GM18508 (cell line): ENCODE measurements around the gene TIAM2.
"Not testable (repeated sequence)": the region's sequence is repeated elsewhere in the genome, so short reads cannot be mapped to it uniquely, and the experiment has no call there.

ENCODE experiments used
- ATAC-seq: cut with Tn5 transposase; IDR thresholded peaks from one replicate; pipeline ENCODE4 v1.9.1; 2021; ENCODE audit warnings: moderate number of reproducible peaks; ENCODE audit not compliant: insufficient read depth, unreplicated experiment

The TIAM2 gene

DNA sequence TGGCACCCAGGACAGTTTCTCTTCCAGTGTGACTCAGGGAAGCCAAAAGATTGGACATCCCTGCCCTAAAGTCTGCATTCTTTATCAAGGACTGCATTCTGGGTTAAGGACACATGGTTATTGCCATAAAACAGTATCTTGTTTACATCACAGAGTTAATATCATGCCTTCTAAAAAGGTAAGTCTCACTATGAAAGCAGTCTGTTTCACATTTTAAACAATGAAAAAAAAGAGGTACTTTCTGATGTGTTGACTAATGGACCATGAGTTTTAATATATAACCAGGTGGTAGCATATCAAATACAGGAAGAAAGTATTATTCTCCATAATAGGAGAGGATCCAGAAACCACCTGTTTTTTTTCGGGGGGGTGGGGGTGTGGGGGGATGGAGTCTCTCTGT lies 93.7 kb downstream of the TIAM2 start:
- ATAC-seq = no peak

DNA sequence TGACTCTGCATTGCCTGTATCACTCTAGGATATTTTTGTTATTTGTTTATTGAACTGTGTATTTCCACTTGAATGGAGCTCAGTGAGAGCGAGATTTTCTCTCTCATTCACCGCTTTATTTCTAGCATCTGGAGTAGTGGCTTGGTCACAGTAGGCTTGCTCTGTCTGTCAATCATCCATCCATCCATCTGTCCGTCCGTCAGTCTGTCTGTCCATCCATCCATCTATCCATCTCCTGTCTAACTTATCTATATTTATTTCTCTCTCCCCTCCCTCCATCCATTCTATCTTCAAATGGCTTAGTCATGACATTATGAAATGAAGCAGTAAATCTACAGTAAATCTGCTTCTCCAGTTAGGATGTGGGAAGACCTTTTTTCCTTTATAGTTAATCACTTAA lies 94.6 kb downstream of the TIAM2 start:
- ATAC-seq = no peak

DNA sequence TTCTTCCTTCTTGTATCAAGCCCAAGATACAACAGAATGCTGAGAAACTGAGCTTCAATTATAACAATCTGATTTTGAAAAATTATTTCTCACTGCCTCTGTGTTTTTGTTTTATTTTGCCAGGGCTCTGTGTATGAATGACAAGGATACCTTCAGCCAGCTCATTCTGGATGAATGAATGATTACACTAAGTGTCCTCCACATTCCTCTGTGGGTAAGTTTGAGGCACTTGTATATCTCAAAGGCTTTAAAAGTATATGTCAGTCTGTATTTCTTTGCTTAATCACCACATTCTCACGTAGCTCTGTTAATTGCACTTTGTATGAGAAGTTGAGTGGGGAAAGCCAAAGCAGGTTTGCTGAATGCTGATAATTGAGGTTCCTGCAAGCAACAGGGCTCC lies 95.1 kb downstream of the TIAM2 start:
- ATAC-seq = no peak

DNA sequence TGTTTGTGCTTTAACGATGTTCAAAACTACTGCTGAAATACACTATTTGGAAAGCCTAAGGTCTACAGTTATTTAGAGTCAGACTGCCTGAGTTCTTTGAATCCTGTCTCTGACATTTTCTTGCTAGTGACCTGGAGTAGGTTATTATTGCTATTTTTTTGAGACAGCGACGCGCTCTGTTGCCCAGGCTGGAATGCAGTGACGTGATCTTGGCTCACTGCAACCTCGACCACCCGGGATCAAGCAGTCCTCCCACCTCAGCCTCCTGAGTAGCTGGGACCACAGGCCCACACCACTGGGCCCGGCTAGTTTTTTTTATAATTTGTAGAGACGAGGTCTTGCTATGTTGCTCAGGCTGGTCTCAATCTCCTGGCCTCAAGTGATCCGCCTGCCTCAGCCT lies 96.6 kb downstream of the TIAM2 start:
- no peak for ATAC-seq

DNA sequence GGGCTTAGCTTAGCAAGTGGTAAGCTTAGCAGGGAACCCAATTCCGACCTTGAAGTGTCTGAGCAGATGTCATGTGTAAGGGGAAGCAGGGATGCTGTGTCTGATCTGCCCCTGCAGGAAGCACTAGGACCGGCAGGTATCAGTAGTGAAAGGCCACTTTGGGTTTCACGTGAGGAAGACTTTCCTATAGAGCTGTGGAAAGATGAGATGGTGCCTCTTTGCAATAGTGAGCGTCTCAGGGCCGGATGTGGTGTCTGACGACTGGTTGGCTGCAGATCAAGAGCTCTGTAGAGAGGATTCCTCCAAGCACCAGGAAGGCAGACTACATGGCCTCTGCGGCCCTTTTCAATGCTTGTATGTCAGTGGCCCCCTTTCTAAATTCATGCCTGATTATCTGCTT lies 98.3 kb downstream of the TIAM2 start:
- ATAC-seq = no peak

DNA sequence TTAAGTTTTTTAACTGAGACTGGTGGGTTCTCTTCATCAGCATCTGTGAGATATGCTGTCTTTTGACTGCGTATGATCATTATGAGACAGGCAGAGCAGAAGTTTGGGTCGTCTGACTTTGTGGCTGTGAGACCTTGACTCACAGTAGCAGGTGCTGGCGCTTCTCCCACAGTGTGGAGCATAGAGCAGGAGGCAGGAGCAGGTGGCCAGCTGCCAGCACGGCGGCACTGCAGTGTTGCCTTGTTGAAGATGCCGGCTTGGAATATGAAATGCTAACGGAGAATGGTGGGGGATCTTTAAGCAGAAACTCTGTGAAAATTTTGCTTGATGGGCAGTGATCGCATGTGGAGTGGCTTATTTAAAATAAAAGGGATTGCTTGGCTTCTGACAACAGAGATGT lies 105.0 kb downstream of the TIAM2 start:
- no peak for ATAC-seq

DNA sequence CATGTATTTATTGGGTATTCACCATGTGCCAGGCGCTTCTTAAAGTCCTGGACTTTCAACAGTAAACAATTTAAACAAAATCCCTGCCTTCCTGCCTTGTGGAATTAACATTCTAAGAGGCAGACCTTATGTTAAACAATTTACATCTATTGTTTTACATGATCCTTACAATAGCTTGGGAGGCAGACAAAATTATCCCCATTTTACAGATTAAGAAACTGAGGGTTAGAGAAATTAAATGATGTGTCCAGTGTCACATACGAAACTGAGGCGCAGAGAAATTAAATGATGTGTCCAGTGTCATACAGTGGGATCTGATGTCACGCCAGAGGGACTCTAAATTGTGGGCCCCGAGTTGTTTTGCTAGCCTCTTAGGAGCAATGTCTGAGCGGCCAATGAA lies 105.5 kb downstream of the TIAM2 start:
- no peak for ATAC-seq

DNA sequence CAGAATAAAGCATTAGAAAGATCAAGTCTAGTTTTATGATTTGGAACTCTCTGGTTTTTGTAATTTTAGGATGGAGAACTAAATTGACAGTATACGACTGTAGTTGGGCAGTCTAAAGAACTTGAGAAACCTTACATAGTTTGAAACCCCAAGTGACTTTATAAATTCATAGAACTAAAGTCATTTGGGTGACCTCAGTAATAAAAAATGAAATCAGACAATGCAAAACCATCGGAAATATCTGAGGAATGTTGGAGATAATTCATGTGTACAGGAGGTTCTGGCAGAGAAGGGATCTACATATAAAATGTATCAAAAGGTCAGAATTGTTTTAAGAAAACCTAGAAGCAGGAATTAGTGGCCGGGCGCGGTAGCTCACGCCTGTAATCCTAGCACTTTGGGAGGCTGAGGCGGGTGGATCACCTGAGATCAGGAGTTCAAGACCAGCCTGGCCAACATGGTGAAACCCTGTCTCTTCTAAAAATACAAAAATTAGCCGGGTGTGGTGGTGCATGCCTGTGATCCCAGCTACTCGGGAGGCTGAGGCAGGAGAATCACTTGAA lies 108.0 kb downstream of the TIAM2 start:
- not testable (repeated sequence) for ATAC-seq

DNA sequence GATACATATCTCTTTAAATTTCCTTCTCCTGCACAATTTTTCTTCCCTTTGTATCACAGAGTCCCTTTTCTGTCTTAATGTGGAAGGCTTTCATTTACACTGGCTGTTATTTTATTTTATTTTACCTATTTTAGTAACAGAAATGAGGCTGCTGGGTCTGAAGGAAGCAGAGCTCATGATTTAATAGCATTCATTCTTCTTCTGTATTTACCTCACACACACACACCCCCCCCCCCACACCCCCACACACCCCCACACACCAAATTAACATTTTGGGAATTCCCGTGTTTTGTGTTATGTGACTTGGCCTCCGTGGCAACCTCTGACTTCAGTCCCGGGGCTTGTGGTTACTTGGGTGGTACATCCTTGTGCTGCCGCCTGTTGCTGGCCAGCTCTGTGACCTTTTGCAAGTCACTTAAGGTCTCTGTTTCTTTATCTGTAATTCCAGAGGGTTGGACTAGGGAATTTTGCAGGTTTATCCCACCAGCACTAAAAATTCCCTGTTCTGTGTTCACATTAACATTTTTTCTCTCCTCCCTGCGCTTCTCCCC lies 108.8 kb downstream of the TIAM2 start:
- no peak for ATAC-seq

DNA sequence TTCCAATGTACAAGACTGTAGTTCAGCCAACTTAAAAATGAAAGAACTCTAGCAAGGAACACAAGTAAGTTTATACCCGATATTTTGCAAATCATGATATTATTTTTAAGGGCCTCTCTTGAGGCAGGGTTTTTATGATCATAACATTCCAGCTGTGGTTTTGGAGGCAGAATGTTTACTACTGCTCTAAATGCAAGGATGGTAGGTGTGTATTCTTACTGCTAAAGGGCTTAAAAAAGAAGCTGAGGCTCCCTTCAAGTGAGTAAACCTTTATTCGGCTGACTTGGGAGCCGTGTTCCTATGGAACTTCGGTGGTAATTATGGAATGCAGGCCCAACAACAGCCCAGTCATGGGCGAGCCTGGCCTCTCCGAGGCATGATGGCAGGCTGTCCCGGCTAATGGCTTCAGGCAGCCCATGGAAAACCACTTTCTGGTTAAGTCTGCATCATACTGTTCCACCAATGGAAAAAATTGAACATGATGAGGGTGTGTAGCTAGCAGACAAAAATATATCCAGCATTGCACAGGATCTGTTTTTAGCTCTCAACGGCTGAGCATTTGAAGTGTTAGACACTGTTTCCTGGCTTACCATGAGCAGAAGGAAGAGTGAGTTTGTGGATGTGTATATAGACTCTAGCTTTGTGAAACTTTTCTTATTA lies 111.5 kb downstream of the TIAM2 start:
- ATAC-seq = no peak

DNA sequence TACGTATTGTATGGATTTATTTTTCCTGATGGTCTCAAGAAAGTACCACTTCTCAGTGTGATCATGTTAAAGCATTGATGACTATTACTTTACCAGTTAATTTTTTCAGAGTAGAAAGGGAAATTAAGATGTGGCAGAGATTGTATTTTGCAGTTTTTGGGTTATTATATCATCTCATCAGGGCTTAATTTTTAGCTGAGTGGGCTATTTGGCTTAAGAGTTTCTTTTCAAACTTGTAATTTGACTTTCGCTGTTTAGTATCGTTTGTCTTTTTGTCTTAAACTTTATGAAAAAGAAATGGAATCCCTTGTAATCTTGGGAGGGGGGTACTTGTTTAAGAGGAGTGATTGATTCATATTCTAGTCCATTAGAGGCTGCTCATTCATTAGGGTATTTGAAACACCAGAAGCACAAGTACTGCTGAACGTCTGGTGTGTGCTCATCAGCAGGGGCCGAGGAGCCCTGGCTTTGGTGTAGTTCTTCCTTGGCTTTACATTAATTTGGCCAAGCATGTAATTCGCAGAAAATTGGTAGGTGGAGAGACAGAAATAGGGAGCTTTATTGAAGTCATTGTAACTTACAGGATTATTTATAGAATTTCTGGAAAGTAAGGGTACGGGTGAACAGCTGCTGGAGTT lies 112.4 kb downstream of the TIAM2 start:
- ATAC-seq = no peak

DNA sequence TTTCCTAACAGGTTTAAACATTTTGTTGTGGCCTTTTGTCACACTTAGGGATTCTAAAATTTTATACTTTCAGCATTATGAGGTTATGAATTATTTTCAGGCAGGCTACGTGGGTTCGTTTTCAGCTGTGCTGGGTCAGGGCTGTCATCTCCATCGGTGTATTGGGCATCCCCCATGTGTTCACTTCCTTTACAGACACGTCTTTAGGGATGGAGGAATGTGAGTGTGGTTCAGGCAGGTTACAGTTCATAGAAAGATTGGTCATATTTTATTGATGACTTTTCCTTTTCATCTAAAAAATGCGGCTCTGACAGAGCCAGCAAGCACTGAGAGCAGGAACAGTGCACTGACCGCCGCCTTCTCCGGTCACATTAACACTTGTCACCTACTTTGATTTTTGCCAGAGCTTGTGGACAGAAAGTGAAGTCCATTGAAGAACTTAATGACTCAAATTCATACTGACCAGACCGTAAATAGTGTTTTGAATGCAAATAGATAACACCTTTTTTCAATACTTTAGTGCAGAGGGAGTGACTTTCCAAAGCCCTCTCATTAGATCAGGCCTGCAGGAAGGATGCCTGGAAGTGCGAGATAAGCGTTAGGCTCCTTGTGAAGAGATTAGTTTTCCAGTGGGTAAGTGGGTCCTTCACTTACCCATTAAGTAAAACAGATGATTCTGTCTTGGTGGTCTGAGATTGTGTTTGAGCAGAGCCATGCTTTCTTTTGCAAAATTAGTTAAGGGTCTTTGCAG lies 113.1 kb downstream of the TIAM2 start:
- no peak for ATAC-seq

DNA sequence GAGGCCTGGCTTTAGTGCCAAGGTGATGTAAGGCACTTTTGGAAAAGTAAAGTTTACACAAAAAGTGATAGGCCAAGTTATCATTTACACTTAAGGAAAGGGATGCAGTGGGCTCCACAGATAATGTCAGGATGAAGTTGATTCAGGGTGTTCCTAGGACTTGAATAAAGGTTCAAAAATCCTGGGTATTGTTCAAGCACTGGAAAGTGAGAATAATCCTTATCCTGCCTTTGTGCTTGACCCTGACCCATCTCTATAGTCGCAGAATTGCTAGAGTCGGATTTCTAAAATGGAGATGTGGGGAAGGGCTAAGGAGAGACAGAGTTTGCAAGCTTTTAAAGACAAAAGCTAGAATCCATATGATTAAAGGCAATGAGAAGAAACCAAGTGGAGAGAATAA lies 115.6 kb downstream of the TIAM2 start:
- ATAC-seq = no peak

DNA sequence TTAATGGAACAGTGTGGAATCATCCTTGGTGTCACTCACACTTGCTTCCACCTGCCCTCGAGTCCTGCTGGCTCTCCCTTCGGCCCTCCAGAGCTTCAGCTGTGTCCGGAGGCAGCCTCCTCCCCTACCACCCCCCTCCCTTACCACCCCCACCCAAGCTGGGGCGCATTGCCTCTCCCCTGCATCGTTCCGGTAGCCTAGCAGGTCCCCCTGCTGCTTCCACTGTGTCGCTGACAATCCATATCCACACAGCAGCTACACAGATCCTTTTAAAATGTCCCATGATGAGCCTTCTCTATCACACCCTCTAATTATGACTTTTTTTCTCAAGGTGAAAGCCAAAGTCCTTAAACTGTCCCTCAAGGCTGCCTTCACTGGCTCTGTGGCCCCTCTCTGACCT lies 117.6 kb downstream of the TIAM2 start:
- no peak for ATAC-seq

DNA sequence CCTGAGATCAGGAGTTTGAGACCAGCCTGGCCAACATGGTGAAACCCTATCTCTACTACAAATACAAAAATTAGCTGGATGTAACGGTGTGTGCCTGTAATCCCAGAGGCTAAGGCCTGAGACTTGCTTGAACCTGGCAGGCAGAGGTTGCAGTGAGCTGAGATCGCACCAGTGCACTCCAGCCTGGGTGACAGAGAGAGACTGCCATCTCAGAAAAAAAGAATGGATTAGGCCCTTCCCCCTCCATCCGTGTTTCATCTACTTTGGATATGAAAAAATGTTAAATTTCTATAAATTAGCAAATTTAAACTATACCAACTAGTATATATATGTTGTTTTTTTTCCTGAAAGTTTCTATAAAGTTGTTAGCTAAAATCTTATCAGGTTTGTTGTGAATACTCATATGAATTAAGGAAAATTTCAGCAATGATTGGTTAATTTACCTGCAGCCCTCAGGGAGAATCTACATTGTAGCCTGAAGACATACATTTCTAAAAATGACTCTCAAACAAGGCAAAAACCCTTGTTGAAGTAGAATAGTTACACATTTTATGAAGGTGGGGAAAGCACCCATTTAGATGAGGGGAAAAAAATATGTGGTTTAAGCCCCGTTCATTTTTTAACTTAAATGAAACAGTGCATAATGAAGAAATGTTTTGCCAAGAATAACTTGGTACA lies 120.9 kb downstream of the TIAM2 start:
- no peak for ATAC-seq

DNA sequence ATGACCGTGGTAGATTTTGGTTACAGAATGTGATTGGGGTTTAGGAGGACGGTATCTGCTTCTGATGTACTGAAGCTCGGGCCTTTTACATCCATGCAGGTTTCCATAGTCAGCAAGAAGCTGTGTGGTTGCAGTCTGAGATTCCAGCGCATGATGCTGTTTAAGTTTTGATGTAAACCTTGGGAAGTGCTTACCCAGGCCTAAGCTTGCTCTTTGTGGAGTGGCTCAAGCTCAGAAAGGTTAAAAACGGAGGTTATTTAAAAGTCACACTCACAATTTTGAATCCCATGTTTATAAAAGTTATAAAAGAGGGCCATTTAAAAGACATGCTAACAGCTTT lies 121.4 kb downstream of the TIAM2 start:
- ATAC-seq = no peak

DNA sequence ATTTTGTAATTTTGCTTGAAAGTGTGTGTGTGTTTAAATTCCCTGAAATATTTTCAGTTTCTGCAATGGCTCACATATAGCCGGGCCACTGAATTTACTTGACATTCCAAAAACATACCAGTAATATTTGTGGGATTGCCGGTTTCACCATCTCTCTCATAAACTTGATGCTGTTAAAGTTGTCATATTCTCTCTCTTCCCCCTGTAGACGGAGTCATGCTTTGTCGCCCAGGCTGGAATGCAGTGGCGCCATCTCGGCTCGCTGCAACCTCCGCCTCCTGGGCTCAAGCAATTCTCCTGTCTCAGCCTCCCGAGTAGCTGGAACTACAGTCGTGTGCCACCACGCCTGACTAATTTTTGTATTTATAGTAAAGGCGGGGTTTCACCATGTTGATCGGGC lies 122.1 kb downstream of the TIAM2 start:
- no peak for ATAC-seq

DNA sequence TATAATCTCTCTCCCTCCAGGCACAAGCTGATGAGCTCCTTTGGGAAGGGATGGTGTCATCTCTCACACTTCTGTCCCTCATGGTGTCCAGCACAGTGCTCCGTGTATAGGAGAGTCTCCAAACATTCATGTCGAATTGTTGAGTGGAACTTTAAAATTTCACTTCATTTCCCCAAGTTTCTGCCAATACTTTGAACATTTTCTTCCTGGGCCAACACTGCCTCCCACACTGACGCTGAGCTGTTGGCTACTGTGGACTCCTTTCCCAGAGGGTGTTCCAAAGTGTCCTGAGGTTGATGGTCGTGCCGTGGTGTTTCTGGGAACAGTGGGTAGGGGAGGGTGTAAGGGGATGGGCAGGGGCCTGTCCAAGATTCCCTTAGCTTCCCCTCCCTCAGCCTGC lies 122.7 kb downstream of the TIAM2 start:
- no peak for ATAC-seq

DNA sequence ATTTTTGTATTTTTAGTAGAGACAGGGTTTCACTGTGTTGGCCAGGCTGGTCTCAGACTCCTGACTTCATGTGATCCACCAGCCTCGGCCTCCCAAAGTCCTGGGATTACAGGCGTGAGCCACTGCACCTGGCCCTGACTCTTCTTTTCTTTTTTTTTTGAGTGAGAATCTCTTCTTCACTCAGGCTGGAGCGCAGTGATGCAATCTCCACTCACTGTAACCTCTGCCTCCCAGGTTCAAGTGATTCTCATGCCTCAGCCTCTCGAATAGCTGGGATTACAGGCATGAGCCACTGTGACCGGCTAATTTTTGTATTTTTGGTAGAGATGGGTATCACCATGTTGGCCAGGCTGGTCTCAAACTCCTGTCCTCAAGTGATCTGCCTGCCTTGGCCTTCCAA lies 124.1 kb downstream of the TIAM2 start:
- ATAC-seq = not testable (repeated sequence)

DNA sequence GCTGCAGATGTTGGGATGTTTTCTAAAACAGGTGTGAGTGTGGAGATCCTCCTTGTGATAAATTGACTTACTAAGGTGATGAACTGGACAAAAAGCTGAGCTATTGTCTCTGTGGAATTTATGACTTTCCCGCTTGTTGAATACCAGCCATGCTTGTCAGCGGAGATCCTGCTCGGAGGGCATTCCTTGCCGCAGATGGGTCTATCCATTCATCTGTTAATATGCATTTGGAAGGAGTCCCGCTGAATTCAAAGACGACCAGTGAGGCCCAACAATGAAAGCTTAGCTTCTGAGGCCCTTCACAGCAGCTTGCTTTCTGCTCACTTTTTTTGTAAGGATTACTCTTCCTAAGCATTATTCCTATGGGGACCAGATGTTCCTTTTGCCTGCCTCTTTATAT lies 124.9 kb downstream of the TIAM2 start:
- no peak for ATAC-seq

DNA sequence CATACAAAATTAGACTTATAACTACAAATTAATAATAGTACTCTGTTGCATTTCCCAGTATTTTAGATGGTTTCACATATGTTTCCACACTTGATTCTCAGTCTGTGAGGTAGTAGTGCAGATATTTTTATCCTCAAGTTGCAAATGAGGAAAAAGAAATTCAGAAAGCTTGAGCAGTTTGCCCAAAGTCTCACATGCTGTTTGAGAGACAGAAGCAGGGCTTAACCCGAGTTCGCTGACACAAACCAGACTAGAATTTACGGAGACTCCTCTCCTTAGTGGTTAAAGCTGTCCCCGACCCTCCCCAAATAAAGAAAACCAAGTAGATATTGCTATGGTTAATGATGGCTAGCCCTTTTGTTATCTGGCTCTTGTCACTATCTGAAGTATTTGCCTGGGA lies 126.2 kb downstream of the TIAM2 start:
- no peak for ATAC-seq
